Hematopoietic multipotent progenitor cell treated with erythropoietin and hydrocortisone succinate and interleukin-3 and kit ligand, for 6 days (in vitro differentiated cells): ENCODE data around the gene HBS1L.

Experiments
- DNase-seq: peaks from one replicate; pipeline ENCODE4 v3.0.0-alpha.2; 2015

Gene HBS1L

GRCh38 chr6:134997133-134997995 lies 57.3 kb downstream of the HBS1L start:
- peak; percentile 69 for DNase-seq

GRCh38 chr6:134995536-134995935 lies 59.1 kb downstream of the HBS1L start:
- peak; percentile 38 for DNase-seq

- no peak for DNase-seq
Observed at GRCh38 chr6:134994431-134994830, 60.2 kb downstream of the HBS1L start.

- DNase-seq = no peak
Observed at GRCh38 chr6:134992155-134992554, 62.5 kb downstream of the HBS1L start.

- DNase-seq = no peak
Observed at GRCh38 chr6:134990262-134990661, 64.4 kb downstream of the HBS1L start.

GRCh38 chr6:134984821-134985220 lies 69.8 kb downstream of the HBS1L start:
- DNase-seq = no peak

- no peak for DNase-seq
Observed at GRCh38 chr6:134983823-134984222, 70.8 kb downstream of the HBS1L start.

- no peak for DNase-seq
Observed at GRCh38 chr6:134982161-134982560, 72.5 kb downstream of the HBS1L start.

- peak; percentile 91 for DNase-seq
Observed at GRCh38 chr6:134980846-134981245, 73.8 kb downstream of the HBS1L start.

- no peak for DNase-seq
Observed at GRCh38 chr6:134979142-134979541, 75.5 kb downstream of the HBS1L start.

- DNase-seq = no peak
Observed at GRCh38 chr6:134974370-134974769, 80.3 kb downstream of the HBS1L start.

- DNase-seq = no peak
Observed at GRCh38 chr6:134967711-134968110, 86.9 kb downstream of the HBS1L start.

GRCh38 chr6:134964451-134965203 lies 90.0 kb downstream of the HBS1L start:
- DNase-seq = no peak

- no peak for DNase-seq
Observed at GRCh38 chr6:134962421-134962820, 92.2 kb downstream of the HBS1L start.

GRCh38 chr6:134961366-134961765 lies 93.3 kb downstream of the HBS1L start:
- DNase-seq = peak; percentile 36

- DNase-seq = no peak
Observed at GRCh38 chr6:134959603-134960002, 95.0 kb downstream of the HBS1L start.

- no peak for DNase-seq
Observed at GRCh38 chr6:134956676-134957075, 97.9 kb downstream of the HBS1L start.

- no peak for DNase-seq
Observed at GRCh38 chr6:134956032-134956431, 98.6 kb downstream of the HBS1L start.

GRCh38 chr6:134954272-134955000 lies 100.2 kb downstream of the HBS1L start:
- DNase-seq = no peak

GRCh38 chr6:134951494-134952263 lies 102.9 kb downstream of the HBS1L start:
- no peak for DNase-seq

GRCh38 chr6:134950482-134950881 lies 104.1 kb downstream of the HBS1L start:
- DNase-seq = no peak

- no peak for DNase-seq
Observed at GRCh38 chr6:134949927-134950326, 104.7 kb downstream of the HBS1L start, which contains the start of gene ALDH8A1. Gene ALDH8A1 (minus strand): TSS chr6:134950101. CDS start chr6:134950053, 48 bp downstream.
